Measurements from ENCODE around the gene MIPOL1.

Gene MIPOL1

GRCh38 chr14:37466623-37467088 lies 268.9 kb downstream of the MIPOL1 start:
- DNase-seq = no peak

- DNase-seq = no peak
Measured at GRCh38 chr14:37469650-37470049, 271.9 kb downstream of the MIPOL1 start.

DNA sequence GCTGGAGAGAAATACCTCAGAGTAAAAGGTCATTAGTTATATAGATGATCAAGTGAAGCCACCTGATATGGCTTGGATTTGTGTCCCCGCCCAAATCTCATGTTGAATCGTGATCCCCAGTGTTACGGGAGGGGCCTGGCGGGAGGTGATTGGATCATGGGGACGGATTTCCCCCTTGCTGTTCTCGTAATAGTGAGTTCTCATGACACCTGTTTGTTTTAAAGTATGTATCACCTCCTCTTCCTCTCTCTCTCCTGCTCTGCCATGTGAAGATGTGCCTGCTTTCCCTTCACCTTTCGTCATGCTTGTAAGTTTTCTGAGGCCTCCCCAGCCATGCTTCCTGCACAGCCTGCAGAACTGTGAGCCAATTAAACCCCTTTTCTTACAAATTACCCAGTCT lies 272.5 kb downstream of the MIPOL1 start:
- DNase-seq = no peak

DNA sequence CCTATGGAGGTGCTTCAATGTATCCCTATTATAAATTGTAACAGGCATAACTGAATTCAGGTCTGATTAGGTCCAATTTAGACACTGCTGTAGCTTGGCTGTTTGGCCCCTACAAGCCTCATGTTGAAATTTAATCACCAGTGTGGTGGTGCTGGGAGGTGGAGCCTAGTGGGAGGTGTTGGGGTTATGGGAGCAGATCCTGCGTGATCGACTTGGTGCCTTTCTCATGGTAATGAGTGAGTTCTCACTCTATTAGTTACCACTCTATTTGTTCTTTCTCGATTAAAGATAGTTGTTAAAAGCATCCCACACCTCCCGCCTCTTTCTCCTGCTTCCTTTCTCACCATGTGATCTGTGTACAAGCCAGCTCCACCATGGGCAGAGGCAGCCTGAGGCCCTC lies 275.2 kb downstream of the MIPOL1 start:
- no peak for DNase-seq

DNA sequence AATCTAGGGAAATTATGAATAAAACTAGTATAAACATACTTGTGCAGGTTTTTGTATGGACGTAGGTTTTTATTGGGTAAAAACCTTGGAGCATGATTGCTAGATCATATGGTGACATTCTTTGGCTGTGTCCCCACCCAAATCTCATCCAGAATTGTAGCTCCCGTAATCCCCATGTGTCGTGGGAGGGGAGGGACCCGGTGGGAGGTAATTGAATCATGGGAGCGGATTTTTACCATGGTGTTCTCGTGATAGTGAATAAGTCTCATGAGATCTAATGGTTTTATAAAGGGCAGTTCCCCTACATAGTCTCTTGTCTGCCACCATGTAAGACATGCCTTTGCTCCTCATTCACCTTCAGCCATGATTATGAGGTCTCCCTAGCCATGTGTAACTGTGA lies 276.5 kb downstream of the MIPOL1 start:
- no peak for DNase-seq

GRCh38 chr14:37480446-37481290 lies 282.9 kb downstream of the MIPOL1 start:
- no peak for DNase-seq

DNA sequence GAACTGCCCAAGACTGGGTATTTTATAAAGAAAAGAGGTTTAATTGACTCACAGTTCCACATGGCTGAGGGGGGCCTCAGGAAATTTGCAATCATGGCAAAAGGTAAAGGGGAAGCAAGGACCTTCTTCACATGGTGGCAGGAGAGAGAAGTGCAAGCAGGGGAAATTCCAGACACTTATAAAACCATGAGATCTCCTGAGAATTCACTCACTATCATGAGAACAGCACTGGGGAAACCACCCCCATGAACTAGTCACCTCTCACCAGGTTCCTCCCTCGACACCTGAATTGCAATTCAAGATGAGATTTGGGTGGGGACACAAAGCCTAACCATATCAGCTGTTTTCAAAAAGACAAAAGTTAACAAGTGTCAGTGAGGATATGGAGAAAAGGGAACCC lies 284.7 kb downstream of the MIPOL1 start:
- no peak for DNase-seq

GRCh38 chr14:37483672-37484071 lies 285.9 kb downstream of the MIPOL1 start:
- DNase-seq = no peak

GRCh38 chr14:37490607-37491006 lies 292.9 kb downstream of the MIPOL1 start:
- DNase-seq = no peak

DNA sequence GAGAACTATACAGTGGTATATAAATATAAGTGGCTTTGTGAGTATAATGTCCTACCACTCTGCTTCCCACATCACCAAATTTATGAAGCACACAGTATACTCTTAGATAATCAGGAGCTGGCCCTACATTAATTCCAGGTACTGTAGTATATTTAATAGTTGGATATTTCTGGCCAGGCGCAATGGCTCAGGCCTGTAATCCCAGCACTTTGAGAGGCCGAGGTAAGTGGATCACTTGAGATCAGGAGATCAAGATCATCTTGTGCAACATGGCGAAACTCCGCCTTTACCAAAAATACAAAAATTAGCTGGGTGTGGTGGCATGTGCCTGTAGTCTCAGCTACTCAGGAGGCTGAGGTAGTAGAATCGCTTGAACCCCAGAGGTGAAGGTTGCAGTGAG lies 293.3 kb downstream of the MIPOL1 start:
- no peak for DNase-seq

DNA sequence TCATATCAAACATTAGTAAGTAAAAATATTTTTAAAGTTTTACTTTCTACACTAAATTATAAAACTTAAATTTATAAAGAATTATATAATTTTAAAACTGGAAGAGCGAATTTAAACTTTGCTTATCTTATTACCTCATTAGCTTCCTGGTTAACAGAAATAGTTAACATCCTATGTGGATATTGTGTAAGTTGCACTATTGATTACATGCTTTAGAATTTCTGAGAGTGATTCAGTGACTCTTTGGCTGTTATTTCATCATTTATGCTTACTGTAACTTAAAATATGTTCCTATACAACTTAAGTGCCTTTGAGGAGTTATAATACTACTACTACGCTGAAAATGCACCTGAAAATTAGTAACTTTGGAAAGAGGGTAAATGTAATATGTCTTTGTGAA lies 295.9 kb downstream of the MIPOL1 start:
- DNase-seq = no peak

DNA sequence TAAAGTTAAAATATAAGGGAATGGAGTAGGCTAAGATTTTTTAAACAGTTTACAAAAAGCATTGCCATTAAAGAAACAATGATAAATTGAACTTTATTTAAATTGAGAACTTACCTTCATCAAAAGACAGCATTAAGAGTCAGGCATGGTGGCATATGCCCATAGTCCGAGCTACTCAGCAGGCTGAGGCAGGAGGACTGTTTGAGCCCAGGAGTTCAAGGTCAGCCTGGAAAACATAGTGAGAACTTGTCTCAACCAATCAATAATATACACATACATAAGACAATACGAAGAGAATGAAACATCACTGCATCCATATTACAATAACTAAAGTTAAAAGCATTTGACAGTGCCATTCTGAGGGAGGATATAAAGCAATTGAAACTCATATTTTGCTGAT lies 299.7 kb downstream of the MIPOL1 start:
- no peak for DNase-seq

DNA sequence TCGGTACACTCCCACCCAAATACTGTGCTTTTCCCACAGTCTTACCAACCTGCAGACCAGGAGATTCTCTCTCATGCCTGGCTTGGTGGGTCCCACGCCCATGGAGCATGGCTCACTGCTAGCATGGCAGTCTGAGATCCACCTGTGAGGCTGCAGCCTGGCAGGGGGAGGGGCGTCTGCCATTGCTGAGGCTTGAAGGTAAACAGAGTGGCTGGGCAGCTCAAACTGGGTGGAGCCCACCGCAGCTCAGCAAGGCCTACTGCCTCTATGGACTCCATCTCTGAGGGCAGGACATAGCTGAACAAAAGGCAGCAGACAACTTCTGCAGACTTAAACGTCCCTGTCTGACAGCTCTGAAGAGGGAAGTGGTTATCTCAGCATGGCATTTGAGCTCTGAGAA lies 304.1 kb downstream of the MIPOL1 start:
- no peak for DNase-seq

DNA sequence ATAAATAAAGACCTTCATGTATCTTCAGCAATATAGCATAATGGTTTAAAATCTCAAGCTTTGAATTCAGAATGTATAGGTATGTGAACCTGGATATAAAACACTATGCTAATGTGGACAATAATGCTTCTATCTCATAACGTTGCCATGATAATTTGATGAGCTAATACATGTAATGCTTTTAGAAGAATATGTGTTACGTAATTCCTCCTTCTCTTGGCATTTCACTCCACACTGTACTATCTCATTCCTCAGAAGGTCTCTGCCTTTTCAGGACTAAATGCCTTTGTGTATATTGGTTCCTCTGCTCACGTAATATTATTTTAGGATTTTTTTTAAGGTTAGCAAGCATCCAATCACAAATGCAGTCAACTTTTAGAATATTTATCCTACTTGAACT lies 310.8 kb downstream of the MIPOL1 start:
- DNase-seq = no peak

DNA sequence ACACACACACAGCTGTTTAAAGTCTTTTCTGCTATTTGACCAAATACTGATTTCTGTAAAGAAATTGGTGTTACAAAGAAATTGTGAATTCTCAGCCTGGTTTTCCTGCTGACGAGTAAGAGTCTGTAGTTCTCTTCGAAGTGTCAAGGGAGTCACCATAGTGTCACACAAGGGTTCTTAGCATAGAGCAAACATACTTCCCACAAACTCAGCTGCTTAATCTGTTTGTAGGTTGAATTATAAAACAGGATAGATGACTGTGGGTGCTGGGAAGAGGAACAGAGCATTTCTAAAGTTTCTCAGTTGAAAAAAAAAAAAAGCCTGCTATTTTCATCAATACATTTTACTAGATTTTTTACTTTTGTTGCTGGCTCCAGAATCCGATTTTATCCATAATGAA lies 314.4 kb downstream of the MIPOL1 start:
- DNase-seq = no peak

DNA sequence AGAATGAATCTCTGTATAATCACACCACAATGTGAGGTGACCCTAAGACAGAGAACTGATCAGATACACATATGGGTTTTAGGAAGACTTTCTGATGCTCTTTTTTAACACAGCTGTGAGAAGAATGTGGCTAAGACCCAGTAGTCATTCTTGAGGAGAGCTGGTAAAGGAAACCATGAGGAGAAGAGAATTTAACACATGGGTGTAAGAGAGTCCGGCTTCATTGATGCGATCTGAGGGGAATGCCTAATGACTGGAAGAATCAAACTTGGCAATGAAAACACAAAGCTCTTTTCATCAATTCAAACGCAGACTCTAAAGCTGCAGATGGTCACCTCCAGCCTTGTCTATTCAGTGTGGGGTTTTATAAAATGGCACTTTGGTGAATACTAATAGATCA lies 318.0 kb downstream of the MIPOL1 start:
- no peak for DNase-seq

DNA sequence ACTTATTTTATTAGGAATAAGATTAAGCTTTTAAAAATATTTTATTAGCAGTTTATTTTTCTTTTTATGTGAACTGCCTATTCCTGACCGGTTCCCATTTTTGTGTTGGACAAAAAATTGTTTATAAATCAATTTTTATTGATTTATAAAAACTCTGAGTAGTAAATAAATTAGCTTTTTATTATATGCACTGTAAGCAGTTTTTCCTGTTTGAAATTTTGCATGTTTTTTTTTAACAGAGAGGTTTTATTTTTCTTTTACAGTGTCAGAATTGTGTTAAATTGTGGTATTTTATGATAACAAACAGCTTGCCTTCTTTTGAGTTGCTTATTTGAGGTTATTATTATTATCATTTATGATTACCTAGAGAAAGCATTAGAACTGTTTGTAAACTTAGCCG lies 329.3 kb downstream of the MIPOL1 start:
- no peak for DNase-seq

DNA sequence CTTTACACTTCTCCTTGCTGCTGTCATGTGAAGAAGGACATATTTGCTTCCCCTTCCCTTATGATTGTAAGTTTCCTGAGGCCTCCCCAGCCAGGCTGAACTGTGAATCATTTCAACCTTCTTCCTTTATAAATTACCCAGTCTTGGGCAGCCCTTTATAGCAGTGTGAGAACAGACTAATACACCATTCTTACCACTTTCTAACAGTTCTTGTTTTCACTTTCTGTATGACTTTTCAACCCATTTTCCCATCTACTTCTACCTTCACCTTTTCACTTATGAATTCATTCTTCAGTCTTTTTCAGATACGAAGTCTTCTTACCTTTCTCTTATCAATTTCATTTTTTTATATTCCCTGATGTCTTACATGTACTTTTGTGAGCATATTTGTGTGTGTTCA lies 342.3 kb downstream of the MIPOL1 start:
- no peak for DNase-seq

GRCh38 chr14:37544407-37544806 lies 346.7 kb downstream of the MIPOL1 start:
- DNase-seq = no peak

- DNase-seq = no peak
Measured at GRCh38 chr14:37545174-37545573, 347.4 kb downstream of the MIPOL1 start.

GRCh38 chr14:37546621-37547447 lies 349.1 kb downstream of the MIPOL1 start:
- DNase-seq = no peak

DNA sequence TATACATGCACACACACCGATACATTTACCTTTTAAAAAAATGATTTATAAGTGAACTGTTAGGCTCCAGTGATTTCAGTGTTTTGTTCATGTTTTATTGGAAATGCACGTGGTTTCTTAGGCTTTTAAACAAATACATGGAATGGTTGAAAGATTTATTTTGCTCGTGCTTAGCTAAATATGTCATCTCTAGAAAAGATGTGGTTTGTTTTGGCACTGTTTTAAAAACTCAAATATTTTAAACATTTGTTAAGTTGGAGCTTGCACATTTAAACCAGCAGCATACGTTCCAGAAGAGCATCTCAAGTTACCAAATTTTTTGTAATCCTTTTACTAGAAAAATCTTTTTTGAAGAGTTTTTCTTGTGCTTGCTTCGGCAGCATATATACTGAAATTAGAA lies 352.8 kb downstream of the MIPOL1 start:
- no peak for DNase-seq

DNA sequence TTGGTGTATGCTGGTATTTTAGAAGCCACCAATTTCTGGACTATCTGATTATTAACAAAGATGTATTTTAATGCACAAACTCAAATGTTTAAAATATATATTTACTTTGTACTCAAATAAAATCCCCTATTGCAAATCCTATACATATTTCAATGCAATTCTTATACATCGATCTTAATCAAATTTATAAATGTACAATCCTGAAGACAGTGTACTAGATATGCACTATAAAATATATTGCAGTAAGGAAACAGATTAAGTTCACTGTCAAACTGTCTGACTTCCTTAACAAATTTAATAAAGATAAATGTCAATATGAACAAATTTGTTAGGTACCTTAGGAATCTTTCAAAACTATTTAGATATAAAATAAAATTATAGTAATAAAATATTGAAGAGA lies 353.4 kb downstream of the MIPOL1 start:
- no peak for DNase-seq

DNA sequence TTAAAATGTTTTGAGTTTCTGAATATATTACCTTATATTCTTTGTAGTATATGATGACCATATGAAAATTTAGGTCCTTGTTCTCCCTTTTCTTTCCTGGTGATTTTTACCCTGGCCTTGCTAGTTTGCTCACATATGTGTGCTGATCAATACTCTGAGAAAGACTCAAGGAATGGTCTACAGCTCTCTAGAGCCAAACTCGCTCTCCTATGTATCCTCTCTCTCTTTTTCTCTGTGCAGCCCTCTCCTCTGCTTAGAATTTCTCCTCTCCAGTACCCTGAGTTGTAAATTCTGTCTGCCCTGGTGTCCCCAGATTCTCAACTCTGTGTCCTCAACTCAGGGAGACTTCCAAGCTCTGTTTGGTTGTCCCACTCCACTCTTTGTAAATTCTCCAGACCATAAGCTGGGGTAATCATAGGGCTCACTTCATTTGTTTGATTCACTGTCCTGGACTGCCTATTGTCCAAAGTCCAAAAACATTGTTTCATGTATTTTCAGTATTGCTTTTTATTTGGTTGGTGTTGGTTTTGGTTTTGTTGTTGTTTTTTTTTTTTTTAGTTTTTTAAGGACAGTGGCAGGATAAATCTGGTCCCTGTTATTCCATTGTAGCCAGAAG lies 356.3 kb downstream of the MIPOL1 start:
- no peak for DNase-seq
